ENCODE results near the gene MRPL19. TPM values are rescaled to one million over a fixed set of nuclear protein-coding genes. Genes with fewer than 3 reads are reported as not detected.

The MRPL19 gene
- total and polyA plus RNA-seq, 12 donors = 12.2 to 70.7 (median 63.6) TPM

- H3K4me3 ChIP-seq = peak overlapping the region in 6 of 10 donors; percentile 12 to 40 (median 20)
- intact Hi-C loops (cut with DNase I) = loop anchor here in 9 of 10 donors (1.0 to 10.0 kb wide), 6 partner anchors 47 to 694 kb away; partner anchors contain the start of gene EVA1A (in 1 of the 9)
- no peaks in the 10 kb centered on the region for H3K9me3 ChIP-seq
- peaks cover 0 to 62% (median 29%) of the 10 kb centered on the region in 7 donors for H3K27me3 ChIP-seq
- no peak overlapping the region for H3K27ac ChIP-seq
- DNase-seq (peak; percentile 35 to 55), ATAC-seq (peak; percentile 70 to 90 (median 82))
- peak; percentile 83 to 97 (median 94) for TF ChIP-seq CTCF (IDR thresholded peaks at IDR 0.05)
- WGBS, 2 donors = 10 to 13% methylated on average over 25 of the region's 25 CpGs
- H3K36me3 ChIP-seq = no peaks in the 10 kb centered on the region
- H3K4me1 ChIP-seq = peaks cover 0 to 9% (median 4%) of the 10 kb centered on the region in 9 donors
Observed at GRCh38 chr2:75608684-75609333, 37.8 kb upstream of the MRPL19 start.

GRCh38 chr2:75609334-75609689 lies 37.3 kb upstream of the MRPL19 start:
- H3K4me1 ChIP-seq = peaks cover 0 to 9% (median 4%) of the 10 kb centered on the region in 9 donors
- no peak for ATAC-seq
- H3K36me3 ChIP-seq = no peaks in the 10 kb centered on the region
- no peak overlapping the region for H3K4me3 ChIP-seq
- TF ChIP-seq CTCF (IDR thresholded peaks at IDR 0.05) = peak in 3 of 9 donors; percentile 6 to 32 (median 31)
- WGBS, 2 donors = 45 to 49% methylated on average over 5 of the region's 5 CpGs
- no peaks in the 10 kb centered on the region for H3K9me3 ChIP-seq
- H3K27me3 ChIP-seq = peaks cover 0 to 62% (median 29%) of the 10 kb centered on the region in 7 donors
- DNase-seq = no peak
- no peak overlapping the region for H3K27ac ChIP-seq
- intact Hi-C loops (cut with DNase I) = loop anchor here in 9 of 10 donors (1.0 to 10.0 kb wide), 6 partner anchors 47 to 695 kb away; partner anchors contain the start of gene EVA1A (in 1 of the 9)

GRCh38 chr2:75609937-75610508 lies 36.6 kb upstream of the MRPL19 start:
- Histone ChIP-seq H3K4me3 (no peak overlapping the region), H3K27me3 (peaks cover 0 to 55% (median 25%) of the 10 kb centered on the region in 7 donors), H3K36me3 (no peaks in the 10 kb centered on the region), H3K4me1 (peaks cover 0 to 9% (median 4%) of the 10 kb centered on the region in 9 donors), H3K9me3 (no peaks in the 10 kb centered on the region), H3K27ac (no peak overlapping the region)
- DNase-seq = no peak
- WGBS, 2 donors = 76 to 77% methylated on average over 7 of the region's 7 CpGs
- TF ChIP-seq CTCF (IDR thresholded peaks at IDR 0.05) = no peak
- intact Hi-C loops (cut with DNase I) = loop anchor here in 9 of 10 donors (1.0 to 10.0 kb wide), 7 partner anchors 48 to 695 kb away; partner anchors contain the start of gene EVA1A (in 1 of the 9)
- ATAC-seq = no peak

- intact Hi-C loops (cut with DNase I) = loop anchor here in 2 of 10 donors (10.0 kb wide), 1 partner anchor 686 kb away; no protein-coding TSS in a partner anchor
- Histone ChIP-seq H3K4me1 (peaks cover 0 to 9% (median 4%) of the 10 kb centered on the region in 9 donors), H3K27me3 (peaks cover 0 to 50% (median 25%) of the 10 kb centered on the region in 7 donors), H3K4me3 (no peak overlapping the region), H3K27ac (no peak overlapping the region), H3K9me3 (no peaks in the 10 kb centered on the region), H3K36me3 (no peaks in the 10 kb centered on the region)
- 87% methylated on average over 4 of the region's 4 CpGs for WGBS, 2 donors
- ATAC-seq (no peak), DNase-seq (no peak)
- no peak for TF ChIP-seq CTCF (IDR thresholded peaks at IDR 0.05)
Observed at GRCh38 chr2:75610671-75611070, 35.9 kb upstream of the MRPL19 start.

All from heart right ventricle (tissue), 16 donors.